HepG2 (cell line): ENCODE results near the gene UBAC2. TPM values are rescaled to one million over a fixed set of nuclear protein-coding genes. Genes with fewer than 3 reads are reported as not detected.

Experiments
- ATAC-seq: fragments of 200-7000 bp; cut with Tn5 transposase; 3 replicates; pipeline ENCODE4 v1.9.1; 2020; ENCODE audit warnings: mild to moderate bottlenecking, moderate library complexity
- BruUV-seq: library from RNA; stranded (reverse); fragments of 400-500 nt; replicated peaks from 2 replicates; lab custom pipeline; 2021; lab: Mats Ljungman, UMichigan
- CTCF ChIA-PET: fragments of 300-600 bp; formaldehyde crosslinking; extraction: SDS; loops from one replicate; lab custom pipeline; 2021; ENCODE audit warnings: low total read pairs, inconsistent platforms, low intra/inter-chr PET ratio; lab: Yijun Ruan, JAX
- POLR2A ChIA-PET: fragments of 350-600 bp; sonication (Branson Sonifier 250); formaldehyde crosslinking; loops from one replicate; lab custom pipeline; 2020; ENCODE audit warnings: antibody characterized with exemption, inconsistent platforms; lab: Yijun Ruan, JAX
- DNase-seq: peaks from one replicate; pipeline ENCODE4 v3.0.0-alpha.2; 2015; ENCODE audit warnings: low spot score
- FAIRE-seq: peaks from 3 replicates; lab custom pipeline; 2011; peaks lifted over from hg19 to GRCh38; lab: Jason Lieb, UNC
- H2AFZ ChIP-seq: one replicate; pipeline ENCODE4 v1.6.1; 2011; ENCODE audit warnings: low read length, inconsistent platforms
- H3K27ac ChIP-seq: fragments of 300-600 bp; 3 replicates; pipeline ENCODE4 v1.8.0; 2011; ENCODE audit warnings: mixed run types, mild to moderate bottlenecking, mixed read lengths, low read length, inconsistent platforms; ENCODE audit not compliant: insufficient read depth; ENCODE audit errors: extremely low read length
- H3K27me3 ChIP-seq, 2 experiments: fragments of 200-600 bp in 1 of 2; 2 replicates in 1 of 2; 3 replicates in 1 of 2; pipeline versions ENCODE4 v1.6.0 to v1.8.0; 2011; ENCODE audit warnings: low read length in 2 of 2, mild to moderate bottlenecking in 2 of 2, moderate library complexity in 2 of 2, inconsistent platforms in 1 of 2; ENCODE audit not compliant: insufficient read depth in 2 of 2, control insufficient read depth in 1 of 2
- H3K36me3 ChIP-seq, 2 experiments: fragments of 200-600 bp in 1 of 2; replicated peaks in 1 of 2; 2 replicates in 1 of 2; 3 replicates in 1 of 2; pipeline versions ENCODE4 v1.5.1 to v1.8.0; 2011; ENCODE audit warnings: low read length in 2 of 2, inconsistent platforms in 1 of 2; ENCODE audit not compliant: insufficient read depth in 2 of 2, control insufficient read depth in 1 of 2
- H3K4me1 ChIP-seq: 2 replicates; pipeline ENCODE4 v1.5.1; 2012; ENCODE audit warnings: low read length, inconsistent platforms; ENCODE audit not compliant: insufficient read depth
- H3K4me2 ChIP-seq: 2 replicates; pipeline ENCODE4 v1.6.0; 2011; ENCODE audit warnings: low read depth, low read length, inconsistent platforms
- H3K4me3 ChIP-seq, 3 experiments: fragments of 200-600 bp in 1 of 3; sonication (generic), shearing (Covaris generic) in 1 of 3; replicated peaks in 1 of 3; 2 replicates each; pipeline ENCODE4 v1.5.1; 2011 to 2016; ENCODE audit warnings: low read length in 3 of 3, inconsistent platforms in 2 of 3, low read depth in 2 of 3, mild to moderate bottlenecking in 2 of 3, control low read depth in 1 of 3, mixed read lengths in 1 of 3; ENCODE audit not compliant: insufficient read depth in 1 of 3
- H3K79me2 ChIP-seq: one replicate; pipeline ENCODE4 v1.6.1; 2011; ENCODE audit warnings: low read length, inconsistent platforms; ENCODE audit not compliant: insufficient read depth
- H3K9ac ChIP-seq: 2 replicates; pipeline ENCODE4 v1.6.0; 2011; ENCODE audit warnings: mild to moderate bottlenecking, low read depth, low read length, inconsistent platforms; ENCODE audit not compliant: insufficient read depth
- H3K9me3 ChIP-seq: 2 replicates; pipeline ENCODE4 v1.5.1; 2012; ENCODE audit warnings: mild to moderate bottlenecking, low read length
- H4K20me1 ChIP-seq: 2 replicates; pipeline ENCODE4 v1.6.0; 2011; ENCODE audit warnings: inconsistent platforms, mild to moderate bottlenecking, low read length, moderate library complexity; ENCODE audit not compliant: insufficient read depth
- MATR3 ChIP-seq: sonication (generic); formaldehyde crosslinking; IDR thresholded peaks from 2 replicates; pipeline ENCODE4 v1.4.0; 2020; ENCODE audit warnings: missing genetic modification reagents
- RAD21 ChIP-seq: fragments of 450-650 bp; formaldehyde crosslinking; IDR thresholded peaks from 2 replicates; pipeline ENCODE4 v1.5.0; 2020; ENCODE audit warnings: mild to moderate bottlenecking
- SMC3 ChIP-seq: IDR thresholded peaks from 2 replicates; pipeline ENCODE4 v1.6.1; 2011; ENCODE audit warnings: low read length, improper control_type of control experiment
- SRSF4 ChIP-seq: fragments of 200-400 bp; formaldehyde crosslinking; IDR thresholded peaks from one replicate; pipeline ENCODE4 v1.6.1; 2018; ENCODE audit warnings: mild to moderate bottlenecking, low read depth, low read length, moderate library complexity; ENCODE audit not compliant: poor library complexity, severe bottlenecking
- STAG1 ChIP-seq: sonication (generic); formaldehyde crosslinking; IDR thresholded peaks from 2 replicates; pipeline ENCODE4 v1.4.0; 2020; ENCODE audit warnings: missing genetic modification reagents
- XRCC5 ChIP-seq: fragments of 200-400 bp; formaldehyde crosslinking; optimal IDR thresholded peaks from 2 replicates; pipeline ENCODE3; 2017; ENCODE audit warnings: mild to moderate bottlenecking, low read length
- WGBS: methylation state at CpG from one replicate; pipeline ENCODE4 v1.1.6; 2017; ENCODE audit warnings: low lambda C conversion rate; 5-methylcytosine and 5-hydroxymethylcytosine counted together
- in situ Hi-C: cut with HindIII; loops from 2 replicates; pipeline ENCODE4 v1.10.0; 2017; ENCODE audit warnings: low pct_unique_long_range_greater_than_20kb; ENCODE audit not compliant: extremely low pct_ligation_motif_present
- intact Hi-C: fragments of 100-400 bp; cut with micrococcal nuclease; formaldehyde crosslinking; loops from one replicate; pipeline ENCODE4 v1.10.0; 2022; ENCODE audit not compliant: unreplicated experiment
- polyA plus RNA-seq, 8 experiments: library from polyadenylated mRNA; depleted of rRNA in 3 of 8; stranded (reverse) in 7 of 8; unstranded in 1 of 8; fragments of >200 nt; fragmentation: Illumina TruSeq in 4 of 8; extraction: Trizol in 4 of 8; gene quantifications; 2 replicates each; pipeline versions ENCODE4 v1.2.1 to v1.2.3, GENCODE V29; 2011 to 2016; ENCODE audit warnings: low read depth in 4 of 8, missing spikeins in 1 of 8, mixed read lengths in 1 of 8; ENCODE audit not compliant: insufficient read depth in 1 of 8
- total RNA-seq, 5 experiments: library from RNA; depleted of rRNA; stranded (reverse); fragments of >200 nt; fragmentation: Illumina TruSeq; extraction: Trizol; gene quantifications; 2 replicates each; pipeline ENCODE4 v1.2.3, GENCODE V29; 2016; ENCODE audit warnings: low read depth in 1 of 5
- TF ChIP-seq, protein P1 (sequence below): sonication (generic); formaldehyde crosslinking; IDR thresholded peaks from 2 replicates; pipeline ENCODE4; 2020; ENCODE audit warnings: missing genetic modification reagents, mild to moderate bottlenecking, borderline replicate concordance
- TF ChIP-seq, protein P2 (sequence below): sonication (generic); formaldehyde crosslinking; IDR thresholded peaks from 2 replicates; pipeline ENCODE4 v1.5.0; 2020; ENCODE audit warnings: mild to moderate bottlenecking, missing genetic modification reagents, moderate library complexity
- TF ChIP-seq, protein P3 (sequence below): sonication (generic); formaldehyde crosslinking; IDR thresholded peaks from 2 replicates; pipeline ENCODE4 v1.9.0; 2021; ENCODE audit warnings: mild to moderate bottlenecking, missing genetic modification reagents

UBAC2 gene
- total and polyA plus RNA-seq, 2 of the 13 experiments (the other 11 are each of a cell fraction or from before 2014, with no cell fraction given), result 61.3 to 80.8 TPM

DNA sequence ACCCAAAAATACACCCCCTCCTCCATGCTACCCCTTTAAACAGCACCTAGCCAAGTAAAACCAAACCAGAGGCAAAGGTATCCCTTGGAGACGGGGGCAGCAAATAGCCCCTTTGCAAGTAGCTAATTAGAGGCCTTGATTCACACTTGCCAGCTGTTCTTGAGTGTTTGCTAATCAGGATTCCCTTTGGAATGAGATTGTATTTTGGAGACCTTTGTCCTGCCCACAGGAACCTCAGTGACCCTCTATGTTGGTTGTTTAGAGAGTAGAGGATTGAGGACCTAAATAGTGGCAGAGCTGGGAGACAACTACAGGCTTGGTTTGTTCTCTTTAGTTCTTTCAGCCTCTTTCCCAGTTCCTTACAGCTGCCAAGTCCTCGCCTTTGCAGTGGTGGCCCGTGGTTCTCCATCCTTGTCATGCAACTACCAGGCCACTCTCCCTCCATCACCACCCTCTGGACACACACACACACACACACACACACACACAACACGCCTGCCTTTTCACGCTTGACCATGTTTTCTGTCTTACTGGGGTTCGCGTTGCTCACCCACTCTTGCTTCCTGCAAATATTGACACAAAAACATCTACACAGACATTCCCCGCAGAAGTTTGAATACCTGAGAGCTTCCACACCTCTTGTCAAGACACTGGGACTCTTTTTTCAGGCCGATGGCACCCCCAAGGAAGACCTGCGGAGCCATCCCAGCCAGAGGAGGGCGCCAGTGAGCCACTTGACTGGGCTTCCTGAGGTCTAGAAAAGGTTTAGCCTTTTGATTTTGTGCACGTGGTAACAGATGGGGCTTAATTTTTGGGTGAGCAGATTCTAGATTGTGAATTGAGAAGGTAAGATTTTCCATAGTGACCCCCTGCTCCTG lies 186.5 kb downstream of the UBAC2 start:
- Histone ChIP-seq H3K27me3 (no peaks in the 10 kb centered on the region; a peak in 1 of 5 replicates), H3K9me3 (no peaks in the 10 kb centered on the region), H3K9ac (no peak overlapping the region), H3K4me2 (no peak overlapping the region), H3K4me1 (no peaks in the 10 kb centered on the region), H2AFZ (no peak overlapping the region), H4K20me1 (no peaks in the 10 kb centered on the region), H3K27ac (no peak overlapping the region), H3K79me2 (no peaks in the 10 kb centered on the region), H3K36me3 (peaks cover 0 to 3% of the 10 kb centered on the region in 2 experiments; a peak in 2 of 5 replicates), H3K4me3 (no peak overlapping the region)
- in situ Hi-C loops, result no loop called here
- CTCF ChIA-PET, result interaction anchor here (1.6 to 3.4 kb wide), 2 partner anchors 48 to 50 kb away, joined by 4 to 45 read pairs; no protein-coding TSS in a partner anchor
- ATAC-seq (peak; percentile 53), FAIRE-seq (peak; percentile 72), DNase-seq (peak; percentile 35)
- POLR2A ChIA-PET, result no interaction called here
- intact Hi-C loops, result loop anchor here (1.0 kb wide), 1 partner anchor 50 kb away; no protein-coding TSS in a partner anchor
- WGBS, result 78% methylated on average over 12 of the region's 12 CpGs
- TF ChIP-seq MATR3 (CRISPR knock-in tag) (no peak), RAD21 (CRISPR knock-in tag) (peak; percentile 34; the same call in 1 of the 2 replicates), SRSF4 (no peak), SMC3 (0 out of 2 replicates have a peak, but pooled peaks have one; percentile 13), STAG1 (CRISPR knock-in tag) (peak; percentile 66), XRCC5 (peak; percentile 37)
- TF ChIP-seq, protein P1, sequence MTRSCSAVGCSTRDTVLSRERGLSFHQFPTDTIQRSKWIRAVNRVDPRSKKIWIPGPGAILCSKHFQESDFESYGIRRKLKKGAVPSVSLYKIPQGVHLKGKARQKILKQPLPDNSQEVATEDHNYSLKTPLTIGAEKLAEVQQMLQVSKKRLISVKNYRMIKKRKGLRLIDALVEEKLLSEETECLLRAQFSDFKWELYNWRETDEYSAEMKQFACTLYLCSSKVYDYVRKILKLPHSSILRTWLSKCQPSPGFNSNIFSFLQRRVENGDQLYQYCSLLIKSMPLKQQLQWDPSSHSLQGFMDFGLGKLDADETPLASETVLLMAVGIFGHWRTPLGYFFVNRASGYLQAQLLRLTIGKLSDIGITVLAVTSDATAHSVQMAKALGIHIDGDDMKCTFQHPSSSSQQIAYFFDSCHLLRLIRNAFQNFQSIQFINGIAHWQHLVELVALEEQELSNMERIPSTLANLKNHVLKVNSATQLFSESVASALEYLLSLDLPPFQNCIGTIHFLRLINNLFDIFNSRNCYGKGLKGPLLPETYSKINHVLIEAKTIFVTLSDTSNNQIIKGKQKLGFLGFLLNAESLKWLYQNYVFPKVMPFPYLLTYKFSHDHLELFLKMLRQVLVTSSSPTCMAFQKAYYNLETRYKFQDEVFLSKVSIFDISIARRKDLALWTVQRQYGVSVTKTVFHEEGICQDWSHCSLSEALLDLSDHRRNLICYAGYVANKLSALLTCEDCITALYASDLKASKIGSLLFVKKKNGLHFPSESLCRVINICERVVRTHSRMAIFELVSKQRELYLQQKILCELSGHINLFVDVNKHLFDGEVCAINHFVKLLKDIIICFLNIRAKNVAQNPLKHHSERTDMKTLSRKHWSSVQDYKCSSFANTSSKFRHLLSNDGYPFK (CRISPR knock-in tag), result no peak
- TF ChIP-seq, protein P2, sequence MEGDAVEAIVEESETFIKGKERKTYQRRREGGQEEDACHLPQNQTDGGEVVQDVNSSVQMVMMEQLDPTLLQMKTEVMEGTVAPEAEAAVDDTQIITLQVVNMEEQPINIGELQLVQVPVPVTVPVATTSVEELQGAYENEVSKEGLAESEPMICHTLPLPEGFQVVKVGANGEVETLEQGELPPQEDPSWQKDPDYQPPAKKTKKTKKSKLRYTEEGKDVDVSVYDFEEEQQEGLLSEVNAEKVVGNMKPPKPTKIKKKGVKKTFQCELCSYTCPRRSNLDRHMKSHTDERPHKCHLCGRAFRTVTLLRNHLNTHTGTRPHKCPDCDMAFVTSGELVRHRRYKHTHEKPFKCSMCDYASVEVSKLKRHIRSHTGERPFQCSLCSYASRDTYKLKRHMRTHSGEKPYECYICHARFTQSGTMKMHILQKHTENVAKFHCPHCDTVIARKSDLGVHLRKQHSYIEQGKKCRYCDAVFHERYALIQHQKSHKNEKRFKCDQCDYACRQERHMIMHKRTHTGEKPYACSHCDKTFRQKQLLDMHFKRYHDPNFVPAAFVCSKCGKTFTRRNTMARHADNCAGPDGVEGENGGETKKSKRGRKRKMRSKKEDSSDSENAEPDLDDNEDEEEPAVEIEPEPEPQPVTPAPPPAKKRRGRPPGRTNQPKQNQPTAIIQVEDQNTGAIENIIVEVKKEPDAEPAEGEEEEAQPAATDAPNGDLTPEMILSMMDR, result peak; percentile 65
- TF ChIP-seq, protein P3, sequence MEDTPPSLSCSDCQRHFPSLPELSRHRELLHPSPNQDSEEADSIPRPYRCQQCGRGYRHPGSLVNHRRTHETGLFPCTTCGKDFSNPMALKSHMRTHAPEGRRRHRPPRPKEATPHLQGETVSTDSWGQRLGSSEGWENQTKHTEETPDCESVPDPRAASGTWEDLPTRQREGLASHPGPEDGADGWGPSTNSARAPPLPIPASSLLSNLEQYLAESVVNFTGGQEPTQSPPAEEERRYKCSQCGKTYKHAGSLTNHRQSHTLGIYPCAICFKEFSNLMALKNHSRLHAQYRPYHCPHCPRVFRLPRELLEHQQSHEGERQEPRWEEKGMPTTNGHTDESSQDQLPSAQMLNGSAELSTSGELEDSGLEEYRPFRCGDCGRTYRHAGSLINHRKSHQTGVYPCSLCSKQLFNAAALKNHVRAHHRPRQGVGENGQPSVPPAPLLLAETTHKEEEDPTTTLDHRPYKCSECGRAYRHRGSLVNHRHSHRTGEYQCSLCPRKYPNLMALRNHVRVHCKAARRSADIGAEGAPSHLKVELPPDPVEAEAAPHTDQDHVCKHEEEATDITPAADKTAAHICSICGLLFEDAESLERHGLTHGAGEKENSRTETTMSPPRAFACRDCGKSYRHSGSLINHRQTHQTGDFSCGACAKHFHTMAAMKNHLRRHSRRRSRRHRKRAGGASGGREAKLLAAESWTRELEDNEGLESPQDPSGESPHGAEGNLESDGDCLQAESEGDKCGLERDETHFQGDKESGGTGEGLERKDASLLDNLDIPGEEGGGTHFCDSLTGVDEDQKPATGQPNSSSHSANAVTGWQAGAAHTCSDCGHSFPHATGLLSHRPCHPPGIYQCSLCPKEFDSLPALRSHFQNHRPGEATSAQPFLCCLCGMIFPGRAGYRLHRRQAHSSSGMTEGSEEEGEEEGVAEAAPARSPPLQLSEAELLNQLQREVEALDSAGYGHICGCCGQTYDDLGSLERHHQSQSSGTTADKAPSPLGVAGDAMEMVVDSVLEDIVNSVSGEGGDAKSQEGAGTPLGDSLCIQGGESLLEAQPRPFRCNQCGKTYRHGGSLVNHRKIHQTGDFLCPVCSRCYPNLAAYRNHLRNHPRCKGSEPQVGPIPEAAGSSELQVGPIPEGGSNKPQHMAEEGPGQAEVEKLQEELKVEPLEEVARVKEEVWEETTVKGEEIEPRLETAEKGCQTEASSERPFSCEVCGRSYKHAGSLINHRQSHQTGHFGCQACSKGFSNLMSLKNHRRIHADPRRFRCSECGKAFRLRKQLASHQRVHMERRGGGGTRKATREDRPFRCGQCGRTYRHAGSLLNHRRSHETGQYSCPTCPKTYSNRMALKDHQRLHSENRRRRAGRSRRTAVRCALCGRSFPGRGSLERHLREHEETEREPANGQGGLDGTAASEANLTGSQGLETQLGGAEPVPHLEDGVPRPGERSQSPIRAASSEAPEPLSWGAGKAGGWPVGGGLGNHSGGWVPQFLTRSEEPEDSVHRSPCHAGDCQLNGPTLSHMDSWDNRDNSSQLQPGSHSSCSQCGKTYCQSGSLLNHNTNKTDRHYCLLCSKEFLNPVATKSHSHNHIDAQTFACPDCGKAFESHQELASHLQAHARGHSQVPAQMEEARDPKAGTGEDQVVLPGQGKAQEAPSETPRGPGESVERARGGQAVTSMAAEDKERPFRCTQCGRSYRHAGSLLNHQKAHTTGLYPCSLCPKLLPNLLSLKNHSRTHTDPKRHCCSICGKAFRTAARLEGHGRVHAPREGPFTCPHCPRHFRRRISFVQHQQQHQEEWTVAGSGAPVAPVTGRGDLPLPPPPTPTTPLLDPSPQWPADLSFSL (CRISPR knock-in tag), result 0 out of 2 replicates have a peak, but pooled peaks have one; percentile 16
- no TSS peak for BruUV-seq
